GM19240 (cell line): Measurements from ENCODE around the gene KHNYN.

ENCODE experiments used
- DNase-seq: peaks from one replicate; pipeline ENCODE4 v3.0.0; 2011; ENCODE audit warnings: low spot score; ENCODE audit not compliant: insufficient read length

Gene KHNYN

DNA sequence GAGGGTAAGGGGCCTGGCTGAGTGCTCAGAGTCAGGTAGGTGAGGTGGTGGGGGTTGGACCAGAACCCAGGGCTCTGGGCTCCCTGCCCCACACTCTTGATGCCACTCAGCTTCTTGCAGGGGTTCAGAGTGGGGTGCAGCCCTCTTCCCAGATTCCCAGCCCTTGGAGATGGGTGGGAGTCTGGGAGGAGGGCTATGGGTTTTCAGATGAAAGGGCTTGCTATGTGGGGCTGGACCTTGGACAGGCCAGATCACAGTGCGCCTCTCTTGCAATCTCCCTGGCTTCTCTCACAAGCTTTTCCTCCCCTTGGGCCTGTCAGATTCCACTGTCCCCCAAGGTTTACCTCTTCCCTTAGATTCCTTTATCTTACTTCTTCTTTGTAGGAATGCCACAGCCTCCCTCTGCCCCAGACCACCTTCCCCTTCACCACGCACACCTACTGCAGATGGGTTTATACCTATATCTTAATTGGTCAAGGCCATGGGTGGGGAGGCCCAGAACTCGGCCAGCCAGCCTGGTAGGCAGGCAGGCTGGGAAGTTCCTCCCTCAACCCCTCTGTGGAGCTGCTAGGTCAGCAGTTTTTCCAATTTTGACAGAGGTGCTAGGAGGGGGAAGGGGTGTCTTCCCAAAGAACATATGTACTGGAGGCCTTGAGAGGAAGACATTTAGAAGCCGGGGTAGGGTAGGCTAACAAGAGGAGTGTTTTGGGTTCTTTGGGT lies 29.6 kb upstream of the KHNYN start:
- DNase-seq, result no peak

- no peak for DNase-seq
Measured at GRCh38 chr14:24401810-24402702, 27.7 kb upstream of the KHNYN start.

- no peak for DNase-seq
Measured at GRCh38 chr14:24403294-24403998, 26.3 kb upstream of the KHNYN start.

DNA sequence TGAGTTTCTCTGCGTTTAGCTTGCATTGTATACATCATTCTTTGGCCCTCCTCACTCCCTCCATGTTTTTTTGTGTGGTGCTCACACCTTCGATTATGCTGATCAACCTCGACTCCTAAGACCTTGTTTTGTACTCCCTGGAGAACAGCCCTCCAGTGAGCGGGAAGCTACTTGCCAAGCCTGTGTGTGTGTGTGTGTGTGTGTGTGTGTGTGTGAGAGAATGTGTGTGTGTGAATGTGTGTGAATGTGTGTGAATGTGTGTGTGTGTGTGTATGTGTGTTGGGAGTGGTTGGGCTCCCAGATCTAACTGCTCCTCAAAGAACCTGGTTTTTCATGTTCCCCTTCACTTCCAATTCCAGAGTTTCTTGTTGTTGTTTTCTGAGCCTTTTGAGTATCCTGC lies 24.9 kb upstream of the KHNYN start:
- DNase-seq, result no peak

DNA sequence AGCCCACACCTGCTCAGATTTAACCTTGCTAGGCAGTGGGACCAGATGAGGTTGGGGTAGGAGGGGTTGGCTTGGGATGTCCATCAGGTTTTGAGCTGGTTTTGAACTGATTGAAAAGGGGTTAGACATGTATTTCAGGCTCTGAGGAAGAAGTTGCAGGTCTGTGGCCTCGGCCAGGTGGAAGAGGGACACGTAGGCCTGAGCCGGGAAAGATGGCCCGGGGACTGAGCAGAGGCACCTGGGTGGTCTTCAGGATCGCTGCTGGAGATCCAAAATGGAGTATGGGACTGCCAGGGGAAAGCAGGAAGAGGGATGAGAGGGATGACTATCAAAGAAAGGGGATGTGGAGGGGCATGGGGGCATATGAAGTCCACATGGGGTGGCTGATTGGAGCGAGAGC lies 23.3 kb upstream of the KHNYN start:
- DNase-seq, result no peak

DNA sequence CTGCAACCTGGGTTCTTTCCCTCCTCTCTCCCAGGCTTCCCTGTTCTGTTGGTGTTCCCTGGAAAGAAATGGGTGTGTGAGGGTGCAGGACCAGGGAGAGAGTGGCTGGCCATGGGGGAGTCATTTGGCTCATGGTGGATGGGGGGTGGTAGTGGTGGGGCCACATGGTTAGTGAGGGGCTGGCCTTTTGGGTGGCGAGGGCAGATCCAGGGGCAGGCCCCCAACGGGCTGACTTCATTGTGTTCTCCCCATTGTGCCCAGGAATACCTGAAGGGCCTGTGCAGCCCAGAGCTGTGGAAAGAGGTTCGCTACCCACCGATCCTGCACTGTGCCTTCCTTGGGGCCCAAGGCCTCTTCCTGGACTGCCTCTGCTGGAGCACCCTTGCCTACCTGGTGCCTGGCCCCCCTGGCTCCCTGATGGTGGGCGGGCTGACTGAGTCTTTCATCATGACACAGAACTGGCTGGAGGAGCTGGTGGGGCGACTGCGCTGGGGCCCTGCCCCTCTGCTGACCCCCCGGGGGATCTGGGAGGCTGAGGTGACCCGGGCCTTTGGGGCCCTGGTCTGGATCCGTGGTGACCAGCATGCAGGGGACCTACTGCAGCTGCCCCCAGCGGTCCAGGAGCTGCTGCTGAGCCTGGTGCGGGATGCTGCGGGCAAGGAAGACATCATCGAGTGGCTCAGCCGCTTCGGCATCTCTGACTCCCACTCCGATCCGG lies 22.0 kb upstream of the KHNYN start:
- no peak for DNase-seq

GRCh38 chr14:24408764-24409163 lies 21.0 kb upstream of the KHNYN start:
- DNase-seq, result no peak

GRCh38 chr14:24409192-24409591 lies 20.6 kb upstream of the KHNYN start:
- no peak for DNase-seq

DNA sequence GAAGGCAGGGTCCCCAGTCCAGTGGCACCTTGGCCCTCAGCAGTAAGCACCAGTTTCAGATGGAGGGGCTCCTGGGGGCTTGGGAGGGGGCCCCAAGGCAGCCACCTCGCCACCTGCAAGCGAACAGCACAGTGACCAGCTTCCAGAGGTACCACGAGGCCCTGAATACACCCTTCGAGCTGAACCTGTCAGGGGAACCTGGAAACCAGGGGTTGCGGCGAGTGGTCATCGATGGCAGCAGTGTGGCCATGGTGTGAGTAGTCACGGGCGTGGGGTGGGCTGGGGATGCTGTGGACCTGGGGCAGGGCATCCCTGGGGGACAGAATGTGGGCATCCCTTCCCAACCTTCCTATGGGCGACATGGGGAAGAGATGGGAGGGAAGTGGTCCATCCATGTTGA lies 19.8 kb upstream of the KHNYN start:
- DNase-seq, result no peak

DNA sequence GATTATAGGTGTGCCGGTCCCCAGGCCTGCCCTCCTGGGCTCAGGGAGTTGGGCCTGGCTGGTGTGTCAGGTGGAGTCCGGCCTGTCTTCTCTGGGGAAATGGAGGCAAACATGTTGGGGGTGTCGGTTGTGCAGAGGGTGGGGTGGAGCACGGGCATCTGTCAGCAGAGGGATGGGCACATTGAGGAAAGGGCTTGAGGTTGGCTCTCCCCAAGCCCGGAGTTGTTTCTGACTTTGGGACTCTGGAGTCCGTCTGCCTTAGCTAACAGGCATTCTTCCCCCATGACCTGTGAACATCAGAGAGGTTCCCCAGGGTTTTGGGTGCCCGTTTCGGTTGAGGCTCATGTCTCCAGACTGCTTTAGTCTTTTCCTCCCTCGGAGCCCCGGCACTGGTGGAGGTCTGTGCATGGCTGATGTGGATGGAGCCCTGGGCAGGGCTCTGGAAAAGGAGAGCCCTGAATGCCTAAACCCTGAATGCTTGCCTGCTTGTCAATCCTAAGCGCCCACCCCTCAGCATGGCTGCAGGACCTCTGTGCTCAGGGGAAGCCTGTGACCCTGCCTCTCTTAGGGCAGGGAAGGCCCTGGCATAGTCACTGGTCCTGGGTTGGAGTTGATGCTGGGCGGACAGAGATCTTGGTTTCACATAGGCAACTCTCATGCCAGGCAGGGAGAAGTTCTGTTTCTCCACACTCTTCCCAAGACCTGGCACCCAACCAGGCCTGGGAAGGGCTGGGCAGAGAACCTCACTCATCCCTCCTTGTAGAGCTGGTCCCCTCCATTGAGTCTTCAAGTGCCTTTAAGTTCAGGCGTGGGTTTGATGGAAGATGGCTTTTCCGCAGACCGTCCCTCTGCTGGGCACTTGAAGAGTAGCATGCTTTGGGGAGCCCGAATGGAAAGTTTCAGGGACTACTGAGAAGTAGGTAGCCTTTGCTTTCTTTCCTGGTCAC lies 18.0 kb upstream of the KHNYN start:
- DNase-seq, result peak; percentile 73

- DNase-seq, result no peak
Measured at GRCh38 chr14:24414077-24414476, 15.7 kb upstream of the KHNYN start.

DNA sequence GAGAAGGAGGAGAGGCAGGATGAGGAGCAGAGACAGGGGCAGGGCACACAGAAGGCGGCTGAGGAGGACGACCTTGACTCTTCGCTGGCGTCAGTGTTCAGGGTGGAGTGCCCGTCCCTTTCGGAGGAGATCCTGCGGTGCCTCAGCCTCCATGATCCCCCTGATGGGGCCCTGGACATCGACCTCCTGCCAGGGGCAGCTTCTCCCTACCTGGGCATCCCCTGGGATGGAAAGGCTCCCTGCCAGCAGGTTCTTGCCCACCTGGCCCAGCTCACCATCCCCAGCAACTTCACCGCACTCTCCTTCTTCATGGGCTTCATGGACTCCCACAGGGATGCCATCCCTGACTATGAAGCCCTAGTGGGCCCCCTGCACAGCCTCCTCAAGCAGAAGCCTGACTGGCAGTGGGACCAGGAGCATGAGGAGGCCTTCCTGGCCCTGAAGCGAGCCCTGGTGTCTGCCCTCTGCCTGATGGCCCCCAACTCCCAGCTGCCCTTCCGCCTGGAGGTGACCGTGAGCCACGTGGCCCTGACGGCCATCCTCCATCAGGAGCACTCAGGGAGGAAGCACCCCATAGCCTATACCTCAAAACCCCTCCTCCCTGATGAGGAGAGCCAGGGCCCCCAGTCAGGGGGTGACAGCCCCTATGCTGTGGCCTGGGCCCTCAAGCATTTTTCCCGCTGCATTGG lies 14.9 kb upstream of the KHNYN start:
- DNase-seq, result no peak

- no peak for DNase-seq
Measured at GRCh38 chr14:24415421-24416253, 14.1 kb upstream of the KHNYN start.

- no peak for DNase-seq
Measured at GRCh38 chr14:24416254-24416931, 13.4 kb upstream of the KHNYN start.

DNA sequence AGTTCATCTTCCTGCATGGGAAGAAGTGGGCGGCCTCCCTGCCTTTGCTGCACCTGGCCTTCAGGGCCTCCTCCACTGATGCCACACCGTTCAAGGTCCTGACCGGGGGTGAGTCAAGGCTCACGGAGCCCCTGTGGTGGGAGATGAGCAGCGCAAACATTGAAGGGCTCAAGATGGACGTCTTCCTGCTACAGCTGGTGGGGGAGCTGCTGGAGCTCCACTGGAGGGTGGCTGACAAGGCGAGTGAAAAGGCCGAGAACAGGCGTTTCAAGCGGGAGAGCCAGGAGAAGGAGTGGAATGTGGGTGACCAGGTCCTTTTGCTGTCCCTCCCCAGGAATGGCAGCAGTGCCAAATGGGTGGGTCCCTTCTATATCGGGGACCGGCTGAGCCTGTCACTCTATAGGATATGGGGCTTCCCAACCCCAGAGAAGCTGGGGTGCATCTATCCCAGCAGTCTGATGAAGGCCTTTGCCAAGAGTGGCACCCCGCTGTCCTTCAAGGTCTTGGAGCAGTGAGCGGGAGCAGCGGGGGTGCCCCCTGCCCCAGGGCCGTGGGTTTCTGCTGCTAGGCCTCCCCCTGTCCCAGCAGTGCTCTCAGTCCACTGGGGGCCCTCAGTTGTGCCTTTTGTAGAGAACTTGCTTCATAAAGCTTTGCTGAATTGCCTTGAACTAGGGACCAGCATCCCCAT lies 12.7 kb upstream of the KHNYN start:
- DNase-seq, result no peak

DNA sequence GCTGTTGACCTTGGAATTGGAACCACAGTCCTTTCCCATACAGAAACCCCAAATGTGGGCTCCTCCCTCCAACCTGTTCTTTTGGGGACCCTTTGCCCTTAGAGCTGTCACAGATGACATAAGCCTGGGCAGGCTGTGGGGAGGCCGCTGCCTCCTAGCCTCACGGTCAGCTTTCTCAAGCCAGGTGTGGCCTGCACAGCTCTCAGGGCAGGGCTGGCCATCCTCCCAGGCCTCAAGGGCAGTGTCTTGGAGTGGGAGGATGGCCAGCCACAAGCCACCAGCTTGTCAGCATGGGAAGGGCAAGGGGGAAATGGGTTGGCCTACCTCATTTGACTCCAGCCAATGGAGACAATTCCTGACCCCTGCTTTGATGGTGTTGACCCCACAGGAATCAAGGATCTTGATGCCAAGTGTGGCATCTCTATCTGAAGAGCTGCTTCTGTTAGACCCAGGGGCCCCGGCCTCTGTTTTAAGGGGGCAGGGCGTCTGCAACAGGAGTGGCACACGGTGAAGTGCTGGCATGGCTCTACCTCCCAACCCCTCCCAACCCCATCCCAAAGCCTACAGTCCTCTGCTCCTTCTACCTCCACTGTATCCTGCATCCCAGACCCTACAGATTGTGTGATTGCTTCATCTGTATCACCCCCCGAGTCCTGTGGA lies 11.8 kb upstream of the KHNYN start:
- no peak for DNase-seq

GRCh38 chr14:24418492-24418873 lies 11.3 kb upstream of the KHNYN start:
- no peak for DNase-seq
